ENCODE measurements around the gene MB.

- TF ChIP-seq FOXA1 (IDR thresholded peaks at IDR 0.05) (no peak), CTCF (IDR thresholded peaks at IDR 0.05; ENCODE audit: low read depth, low read length, missing input control) (no peak), FOXA2 (IDR thresholded peaks at IDR 0.05) (no peak), ZBTB33 (IDR thresholded peaks at IDR 0.05) (no peak), SP1 (IDR thresholded peaks at IDR 0.05) (no peak), REST (IDR thresholded peaks at IDR 0.05) (no peak), RAD21 (IDR thresholded peaks at IDR 0.05) (no peak), EGR1 (IDR thresholded peaks at IDR 0.05; ENCODE audit: low read depth in 2 of 2) (no peak), YY1 (IDR thresholded peaks at IDR 0.05) (no peak), GABPA (IDR thresholded peaks at IDR 0.05 in 1 of 2, conservative IDR thresholded peaks at IDR 0.05 in 1 of 2) (no peak), JUND (IDR thresholded peaks at IDR 0.05) (no peak)
These were observed 23.1 kb downstream of the MB start for GRCh38 chr22:35593891-35594470.

Measured in liver (tissue), 3 donors.